Erythroblast (primary cell): ENCODE measurements around the gene ATG4C.
"Not testable (repeated sequence)": the region's sequence is repeated elsewhere in the genome, so short reads cannot be mapped to it uniquely, and the experiment has no call there.

ENCODE experiments used
- GATA1 ChIP-seq: IDR thresholded peaks from 2 replicates; pipeline ENCODE4 v1.6.1; 2011; ENCODE audit warnings: low read depth, mild to moderate bottlenecking, control low read depth, low read length, moderate library complexity
- POLR2A ChIP-seq: IDR thresholded peaks from 2 replicates; pipeline ENCODE4 v1.6.1; 2011; ENCODE audit warnings: mild to moderate bottlenecking, low read length

GRCh38 chr1:62782544-62783212 is 1.3 kb upstream of the ATG4C start:
- TF ChIP-seq POLR2A, GATA1: not testable (repeated sequence)
